ENCODE data around the gene MBOAT2. TPM values are rescaled to one million over a fixed set of nuclear protein-coding genes. Genes with fewer than 3 reads are reported as not detected.

Gene MBOAT2
- total RNA-seq, 1 experiment from 2014 or later = 40.9 TPM

- Mint-ChIP-seq H3K9me3 (ENCODE audit: low read depth, unreplicated experiment) (no peaks in the 10 kb centered on the region), H3K27me3 (ENCODE audit: unreplicated experiment) (no peaks in the 10 kb centered on the region), H3K36me3 (ENCODE audit: insufficient read depth, unreplicated experiment) (no peaks in the 10 kb centered on the region), H3K4me1 (ENCODE audit: low read depth, unreplicated experiment) (peaks cover 10% of the 10 kb centered on the region), H3K27ac (ENCODE audit: unreplicated experiment) (no peak overlapping the region), H3K4me3 (ENCODE audit: low read depth, unreplicated experiment) (no peak overlapping the region)
- no peak for TF ChIP-seq CTCF (IDR thresholded peaks at IDR 0.05; ENCODE audit: unreplicated experiment)
- BruUV-seq (replicated peaks) = no TSS peak
- CTCF ChIA-PET = no interaction called here
- intact Hi-C loops (cut with micrococcal nuclease; ENCODE audit: unreplicated experiment) = no loop called here
- no peak for DNase-seq
Measured at GRCh38 chr2:8929128-8929527, 74.4 kb downstream of the MBOAT2 start.

GRCh38 chr2:8927510-8928455 is 75.7 kb downstream of the MBOAT2 start:
- Mint-ChIP-seq H3K9me3 (ENCODE audit: low read depth, unreplicated experiment) (no peaks in the 10 kb centered on the region), H3K27ac (ENCODE audit: unreplicated experiment) (no peak overlapping the region), H3K36me3 (ENCODE audit: insufficient read depth, unreplicated experiment) (no peaks in the 10 kb centered on the region), H3K4me3 (ENCODE audit: low read depth, unreplicated experiment) (no peak overlapping the region), H3K27me3 (ENCODE audit: unreplicated experiment) (no peaks in the 10 kb centered on the region), H3K4me1 (ENCODE audit: low read depth, unreplicated experiment) (peaks cover 10% of the 10 kb centered on the region)
- no TSS peak for BruUV-seq (replicated peaks)
- intact Hi-C loops (cut with micrococcal nuclease; ENCODE audit: unreplicated experiment) = no loop called here
- no peak for DNase-seq
- TF ChIP-seq CTCF (IDR thresholded peaks at IDR 0.05; ENCODE audit: unreplicated experiment) = no peak
- CTCF ChIA-PET = no interaction called here

- Mint-ChIP-seq H3K4me1 (ENCODE audit: low read depth, unreplicated experiment) (peaks cover 10% of the 10 kb centered on the region), H3K27ac (ENCODE audit: unreplicated experiment) (no peak overlapping the region), H3K27me3 (ENCODE audit: unreplicated experiment) (no peaks in the 10 kb centered on the region), H3K4me3 (ENCODE audit: low read depth, unreplicated experiment) (no peak overlapping the region), H3K36me3 (ENCODE audit: insufficient read depth, unreplicated experiment) (no peaks in the 10 kb centered on the region), H3K9me3 (ENCODE audit: low read depth, unreplicated experiment) (no peaks in the 10 kb centered on the region)
- no peak for TF ChIP-seq CTCF (IDR thresholded peaks at IDR 0.05; ENCODE audit: unreplicated experiment)
- DNase-seq = no peak
- CTCF ChIA-PET = no interaction called here
- intact Hi-C loops (cut with micrococcal nuclease; ENCODE audit: unreplicated experiment) = no loop called here
- no TSS peak for BruUV-seq (replicated peaks)
Measured at GRCh38 chr2:8926356-8926755, 77.1 kb downstream of the MBOAT2 start.

GRCh38 chr2:8925411-8925810 is 78.1 kb downstream of the MBOAT2 start:
- intact Hi-C loops (cut with micrococcal nuclease; ENCODE audit: unreplicated experiment) = no loop called here

More at GRCh38 chr2:8925411-8925810, 78.1 kb downstream of the MBOAT2 start:
- Mint-ChIP-seq H3K4me1 (ENCODE audit: low read depth, unreplicated experiment) (peaks cover 10% of the 10 kb centered on the region), H3K36me3 (ENCODE audit: insufficient read depth, unreplicated experiment) (no peaks in the 10 kb centered on the region), H3K4me3 (ENCODE audit: low read depth, unreplicated experiment) (no peak overlapping the region), H3K9me3 (ENCODE audit: low read depth, unreplicated experiment) (no peaks in the 10 kb centered on the region), H3K27me3 (ENCODE audit: unreplicated experiment) (no peaks in the 10 kb centered on the region), H3K27ac (ENCODE audit: unreplicated experiment) (no peak overlapping the region)
- BruUV-seq (replicated peaks) = no TSS peak
- no peak for DNase-seq
- CTCF ChIA-PET = no interaction called here
- no peak for TF ChIP-seq CTCF (IDR thresholded peaks at IDR 0.05; ENCODE audit: unreplicated experiment)
